SJSA1 (cell line): ENCODE measurements around the gene FAM217A. TPM values are rescaled to one million over a fixed set of nuclear protein-coding genes. Genes with fewer than 3 reads are reported as not detected.

Source experiments
- DNase-seq, 2 experiments: peaks; one replicate each; pipeline ENCODE4 v3.0.0-alpha.2; 2015 to 2020; ENCODE audit warnings: low spot score in 2 of 2, low read depth in 1 of 2
- H3K27ac ChIP-seq: fragments of 250-450 bp; sonication (Bioruptor Pico); 2 replicates; pipeline ENCODE4 v1.5.1; 2020; ENCODE audit warnings: mild to moderate bottlenecking, moderate library complexity
- H3K27me3 ChIP-seq: fragments of 250-450 bp; sonication (Bioruptor Pico); replicated peaks from 2 replicates; pipeline ENCODE4 v1.5.1; 2020; ENCODE audit warnings: mild to moderate bottlenecking, moderate library complexity
- H3K36me3 ChIP-seq: fragments of 250-450 bp; sonication (Bioruptor Pico); 2 replicates; pipeline ENCODE4 v1.5.1; 2020; ENCODE audit warnings: mild to moderate bottlenecking
- H3K4me1 ChIP-seq: fragments of 250-450 bp; sonication (Bioruptor Pico); replicated peaks from 2 replicates; pipeline ENCODE4 v1.6.1; 2021; ENCODE audit warnings: mild to moderate bottlenecking
- H3K4me3 ChIP-seq: fragments of 250-450 bp; sonication (Bioruptor Pico); 2 replicates; pipeline ENCODE4 v1.5.1; 2020; ENCODE audit warnings: mild to moderate bottlenecking
- H3K9me3 ChIP-seq: fragments of 250-450 bp; sonication (Bioruptor Pico); replicated peaks from 2 replicates; pipeline ENCODE4 v1.5.1; 2020; ENCODE audit warnings: mild to moderate bottlenecking
- total RNA-seq: library from RNA; depleted of rRNA; stranded (reverse); fragments of >200 nt; shearing (Covaris generic); gene quantifications from 2 replicates; pipeline ENCODE4 v1.2.3, GENCODE V29; 2014; rRNA removed

The FAM217A gene
- total RNA-seq, 1 experiment from 2014 or later, result not detected

GRCh38 chr6:4023240-4023639 is 55.7 kb downstream of the FAM217A start:
- peaks cover 25% of the 10 kb centered on the region for H3K36me3 ChIP-seq
- H3K27ac ChIP-seq, result no peak overlapping the region
- H3K9me3 ChIP-seq, result no peaks in the 10 kb centered on the region
- H3K4me3 ChIP-seq, result no peak overlapping the region
- no peak for DNase-seq
- no peaks in the 10 kb centered on the region for H3K27me3 ChIP-seq
- peaks cover 38% of the 10 kb centered on the region for H3K4me1 ChIP-seq

- peak overlapping the region; percentile 81 for H3K4me3 ChIP-seq
- H3K9me3 ChIP-seq, result no peaks in the 10 kb centered on the region
- H3K27ac ChIP-seq, result peak overlapping the region; percentile 87
- H3K4me1 ChIP-seq, result peaks cover 34% of the 10 kb centered on the region
- peaks cover 25% of the 10 kb centered on the region for H3K36me3 ChIP-seq
- no peaks in the 10 kb centered on the region for H3K27me3 ChIP-seq
- DNase-seq, result peak in 1 of 2 experiments; percentile 19
Observed at GRCh38 chr6:4021854-4022695, 56.9 kb downstream of the FAM217A start.

GRCh38 chr6:4021133-4021853 is 57.6 kb downstream of the FAM217A start:
- H3K4me3 ChIP-seq, result peak overlapping the region; percentile 81
- H3K27ac ChIP-seq, result peak overlapping the region; percentile 87

GRCh38 chr6:4020822-4021132 is 58.2 kb downstream of the FAM217A start:
- Histone ChIP-seq H3K4me1 (peaks cover 29% of the 10 kb centered on the region), H3K27ac (peak overlapping the region; percentile 87), H3K36me3 (peaks cover 25% of the 10 kb centered on the region), H3K4me3 (peak overlapping the region; percentile 81), H3K9me3 (no peaks in the 10 kb centered on the region), H3K27me3 (no peaks in the 10 kb centered on the region)
- no peak for DNase-seq

More at GRCh38 chr6:4021133-4021853, 57.6 kb downstream of the FAM217A start:
- peaks cover 29% of the 10 kb centered on the region for H3K4me1 ChIP-seq
- DNase-seq, result peak; percentile 93 to 98
- no peaks in the 10 kb centered on the region for H3K27me3 ChIP-seq
- H3K9me3 ChIP-seq, result no peaks in the 10 kb centered on the region
- peaks cover 25% of the 10 kb centered on the region for H3K36me3 ChIP-seq

DNA sequence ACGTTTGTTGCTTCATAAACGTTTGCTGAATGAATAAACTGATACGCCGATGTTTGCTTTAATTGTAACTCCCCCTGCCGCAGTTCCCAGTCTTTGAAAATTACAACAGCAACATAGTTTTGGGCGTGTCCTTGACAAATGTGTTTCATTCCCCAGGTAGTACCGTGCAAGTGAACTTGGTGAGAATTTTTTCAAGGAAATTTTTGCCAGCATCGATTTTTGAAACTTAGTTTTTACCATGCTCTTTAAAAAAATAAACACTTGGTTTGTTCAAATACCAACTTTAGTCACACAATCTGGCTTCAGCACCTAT is 60.1 kb downstream of the FAM217A start:
- H3K27me3 ChIP-seq, result no peaks in the 10 kb centered on the region
- H3K4me3 ChIP-seq, result peak overlapping the region; percentile 78
- peak overlapping the region; percentile 81 for H3K27ac ChIP-seq
- peaks cover 20% of the 10 kb centered on the region for H3K36me3 ChIP-seq
- H3K4me1 ChIP-seq, result peaks cover 27% of the 10 kb centered on the region
- H3K9me3 ChIP-seq, result no peaks in the 10 kb centered on the region
- DNase-seq, result no peak

Other genes with a start within 250 kb of the FAM217A start
- gene FAM50B, start 229.8 kb downstream of the FAM217A start, total RNA-seq, result 0.25 and 0.58 TPM in 2 replicates
- gene ECI2, start 56.4 kb upstream of the FAM217A start, total RNA-seq, result 91.6 and 103 TPM in 2 replicates